ENCODE data around the gene PMM1. TPM values are rescaled to one million over a fixed set of nuclear protein-coding genes. Genes with fewer than 3 reads are reported as not detected.

PMM1 gene
- polyA plus RNA-seq, 1 of the 3 experiments (the other 2 are of a cell fraction): 46.4 TPM

GRCh38 chr22:41539146-41540005 lies 50.3 kb downstream of the PMM1 start:
- no peak overlapping the region for H3K27ac ChIP-seq (ENCODE audit: low read depth in 2 of 2, low read length in 1 of 2)
- H3K9ac ChIP-seq: no peak overlapping the region
- peaks cover 4% of the 10 kb centered on the region in 2 experiments; a peak in 2 of 4 replicates for H3K4me1 ChIP-seq (ENCODE audit: control insufficient read depth in 1 of 2, insufficient read depth in 2 of 2, low read depth in 1 of 2, low read length in 1 of 2)
- POLR2A ChIA-PET: no interaction called here
- CTCF ChIA-PET: interaction anchor here (2.2 kb wide), 1 partner anchor 58 kb away, joined by 12 read pairs; no protein-coding TSS in a partner anchor
- no peaks in the 10 kb centered on the region for H3K9me2 ChIP-seq
- no peak overlapping the region for H3K4me3 ChIP-seq (ENCODE audit: low read depth in 2 of 2, low read length in 1 of 2)
- TF ChIP-seq NRF1 (IDR thresholded peaks at IDR 0.05; ENCODE audit: low read depth, low read length) (no peak), FOXJ3 (CRISPR knock-in tag; IDR thresholded peaks at IDR 0.05) (no peak), MAX (IDR thresholded peaks at IDR 0.05; ENCODE audit: low read depth) (no peak), POLR2AphosphoS5 (IDR thresholded peaks at IDR 0.05; ENCODE audit: low read depth, low read length) (no peak), CTCF (IDR thresholded peaks at IDR 0.05) (no peak), MEF2A (IDR thresholded peaks at IDR 0.05; ENCODE audit: borderline replicate concordance, low read depth) (no peak), ELF1 (IDR thresholded peaks at IDR 0.05) (no peak), GABPA (IDR thresholded peaks at IDR 0.05; ENCODE audit: low read depth) (no peak)
- TF ChIP-seq, protein P1, sequence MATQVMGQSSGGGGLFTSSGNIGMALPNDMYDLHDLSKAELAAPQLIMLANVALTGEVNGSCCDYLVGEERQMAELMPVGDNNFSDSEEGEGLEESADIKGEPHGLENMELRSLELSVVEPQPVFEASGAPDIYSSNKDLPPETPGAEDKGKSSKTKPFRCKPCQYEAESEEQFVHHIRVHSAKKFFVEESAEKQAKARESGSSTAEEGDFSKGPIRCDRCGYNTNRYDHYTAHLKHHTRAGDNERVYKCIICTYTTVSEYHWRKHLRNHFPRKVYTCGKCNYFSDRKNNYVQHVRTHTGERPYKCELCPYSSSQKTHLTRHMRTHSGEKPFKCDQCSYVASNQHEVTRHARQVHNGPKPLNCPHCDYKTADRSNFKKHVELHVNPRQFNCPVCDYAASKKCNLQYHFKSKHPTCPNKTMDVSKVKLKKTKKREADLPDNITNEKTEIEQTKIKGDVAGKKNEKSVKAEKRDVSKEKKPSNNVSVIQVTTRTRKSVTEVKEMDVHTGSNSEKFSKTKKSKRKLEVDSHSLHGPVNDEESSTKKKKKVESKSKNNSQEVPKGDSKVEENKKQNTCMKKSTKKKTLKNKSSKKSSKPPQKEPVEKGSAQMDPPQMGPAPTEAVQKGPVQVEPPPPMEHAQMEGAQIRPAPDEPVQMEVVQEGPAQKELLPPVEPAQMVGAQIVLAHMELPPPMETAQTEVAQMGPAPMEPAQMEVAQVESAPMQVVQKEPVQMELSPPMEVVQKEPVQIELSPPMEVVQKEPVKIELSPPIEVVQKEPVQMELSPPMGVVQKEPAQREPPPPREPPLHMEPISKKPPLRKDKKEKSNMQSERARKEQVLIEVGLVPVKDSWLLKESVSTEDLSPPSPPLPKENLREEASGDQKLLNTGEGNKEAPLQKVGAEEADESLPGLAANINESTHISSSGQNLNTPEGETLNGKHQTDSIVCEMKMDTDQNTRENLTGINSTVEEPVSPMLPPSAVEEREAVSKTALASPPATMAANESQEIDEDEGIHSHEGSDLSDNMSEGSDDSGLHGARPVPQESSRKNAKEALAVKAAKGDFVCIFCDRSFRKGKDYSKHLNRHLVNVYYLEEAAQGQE (IDR thresholded peaks at IDR 0.05; ENCODE audit: low read depth, low read length): no peak
- no peak overlapping the region for H2AFZ ChIP-seq (ENCODE audit: low read depth)
- no peaks in the 10 kb centered on the region for H3K27me3 ChIP-seq (ENCODE audit: insufficient read depth)
- H3K9me3 ChIP-seq: no peaks in the 10 kb centered on the region
- no peaks in the 10 kb centered on the region for H3F3A ChIP-seq (replicated peaks; ENCODE audit: insufficient read depth)
- H3K36me3 ChIP-seq (replicated peaks in 1 of 2; ENCODE audit: control insufficient read depth in 1 of 2, insufficient read depth in 2 of 2, low read length in 1 of 2): no peaks in the 10 kb centered on the region
- no peak for DNase-seq
- H4K20me1 ChIP-seq (ENCODE audit: insufficient read depth): peaks cover 18% of the 10 kb centered on the region; the same call in 1 of the 2 replicates
- whole genome bisulfite sequencing (ENCODE audit: low lambda C conversion rate): 100% methylated on average over 4 of the region's 13 CpGs
- no peak overlapping the region for H3K4me2 ChIP-seq
- peaks cover 50% of the 10 kb centered on the region for H3K79me2 ChIP-seq (ENCODE audit: insufficient read depth)

GRCh38 chr22:41538583-41538982 lies 51.1 kb downstream of the PMM1 start:
- Histone ChIP-seq H3K9me3 (no peaks in the 10 kb centered on the region), H3K9me2 (no peaks in the 10 kb centered on the region), H3K4me3 (ENCODE audit: low read depth in 2 of 2, low read length in 1 of 2) (no peak overlapping the region), H3K4me1 (ENCODE audit: control insufficient read depth in 1 of 2, insufficient read depth in 2 of 2, low read depth in 1 of 2, low read length in 1 of 2) (peaks cover 4% of the 10 kb centered on the region in 2 experiments; a peak in 2 of 4 replicates), H3K27ac (ENCODE audit: low read depth in 2 of 2, low read length in 1 of 2) (no peak overlapping the region), H4K20me1 (ENCODE audit: insufficient read depth) (peaks cover 18% of the 10 kb centered on the region; the same call in 1 of the 2 replicates), H3K9ac (no peak overlapping the region), H3K36me3 (replicated peaks in 1 of 2; ENCODE audit: control insufficient read depth in 1 of 2, insufficient read depth in 2 of 2, low read length in 1 of 2) (no peaks in the 10 kb centered on the region), H2AFZ (ENCODE audit: low read depth) (no peak overlapping the region), H3K27me3 (ENCODE audit: insufficient read depth) (no peaks in the 10 kb centered on the region), H3K4me2 (no peak overlapping the region), H3K79me2 (ENCODE audit: insufficient read depth) (peaks cover 46% of the 10 kb centered on the region), H3F3A (replicated peaks; ENCODE audit: insufficient read depth) (no peaks in the 10 kb centered on the region)
- TF ChIP-seq, protein P2, sequence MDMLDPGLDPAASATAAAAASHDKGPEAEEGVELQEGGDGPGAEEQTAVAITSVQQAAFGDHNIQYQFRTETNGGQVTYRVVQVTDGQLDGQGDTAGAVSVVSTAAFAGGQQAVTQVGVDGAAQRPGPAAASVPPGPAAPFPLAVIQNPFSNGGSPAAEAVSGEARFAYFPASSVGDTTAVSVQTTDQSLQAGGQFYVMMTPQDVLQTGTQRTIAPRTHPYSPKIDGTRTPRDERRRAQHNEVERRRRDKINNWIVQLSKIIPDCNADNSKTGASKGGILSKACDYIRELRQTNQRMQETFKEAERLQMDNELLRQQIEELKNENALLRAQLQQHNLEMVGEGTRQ (IDR thresholded peaks at IDR 0.05; ENCODE audit: borderline replicate concordance, low read depth, low read length): no peak
- TF ChIP-seq MEF2A (IDR thresholded peaks at IDR 0.05; ENCODE audit: borderline replicate concordance, low read depth) (no peak), EP300 (IDR thresholded peaks at IDR 0.05; ENCODE audit: borderline replicate concordance in 1 of 2, low read depth in 1 of 2, low read length in 1 of 2) (no peak), RCOR1 (IDR thresholded peaks at IDR 0.05; ENCODE audit: low read length) (no peak), FOXJ3 (CRISPR knock-in tag; IDR thresholded peaks at IDR 0.05) (no peak), SIN3A (IDR thresholded peaks at IDR 0.05; ENCODE audit: borderline replicate concordance, low read depth, low read length) (no peak), JUND (IDR thresholded peaks at IDR 0.05) (no peak), RXRA (IDR thresholded peaks at IDR 0.05; ENCODE audit: borderline replicate concordance, low read depth) (no peak)
- 100% methylated on average over 5 of the region's 8 CpGs for WGBS (ENCODE audit: low lambda C conversion rate)
- no peak for DNase-seq
- ChIA-PET POLR2A (no interaction called here), CTCF (no interaction called here)

All from SK-N-SH (cell line).